Measurements from ENCODE around the gene CAPN12. TPM values are rescaled to one million over a fixed set of nuclear protein-coding genes. Genes with fewer than 3 reads are reported as not detected.

CAPN12 gene
- total and polyA plus RNA-seq, 2 experiments from 2014 or later, result 19.1 to 20.5 TPM

- peak overlapping the region; percentile 99 for H3K27ac Mint-ChIP-seq
- Histone ChIP-seq H3K79me2 (replicated peaks; ENCODE audit: insufficient read depth) (peaks cover 93% of the 10 kb centered on the region), H4K20me1 (replicated peaks; ENCODE audit: insufficient read depth) (peaks cover 8% of the 10 kb centered on the region; the same call in 1 of the 2 replicates)
These were observed 61.9 kb downstream of the CAPN12 start for GRCh38 chr19:38682195-38682867.

More at GRCh38 chr19:38682195-38682867, 61.9 kb downstream of the CAPN12 start:
- Mint-ChIP-seq H3K4me3 (peak overlapping the region; percentile 2; the same call in 1 of the 3 replicates), H3K9me3 (peaks cover 5% of the 10 kb centered on the region; the same call in 1 of the 3 replicates), H3K36me3 (ENCODE audit: low read depth) (peaks cover 33% of the 10 kb centered on the region), H3K27me3 (ENCODE audit: insufficient read depth, low read depth, poor library complexity) (peaks cover 19% of the 10 kb centered on the region), H3K4me1 (peaks cover 71% of the 10 kb centered on the region)
- H3K9me2 ChIP-seq (ENCODE audit: insufficient read depth), result no peaks in the 10 kb centered on the region
- no peaks in the 10 kb centered on the region; the same call in 1 of the 2 replicates for H3K36me3 ChIP-seq (ENCODE audit: insufficient read depth)
- peak overlapping the region; percentile 99 for H3K27ac ChIP-seq (ENCODE audit: low read depth)
- H2AFZ ChIP-seq, result no peak overlapping the region
- no peak for TF ChIP-seq ZNF114 (CRISPR knock-in tag; IDR thresholded peaks at IDR 0.05)
- TF ChIP-seq EZH2 (IDR thresholded peaks at IDR 0.05; ENCODE audit: low read depth, unreplicated experiment), result no peak
- TF ChIP-seq ZNF462 (CRISPR knock-in tag; IDR thresholded peaks at IDR 0.05), result no peak
- DNase-seq (ENCODE audit: low spot score) (no peak), ATAC-seq (no peak)
- H3K27me3 ChIP-seq (ENCODE audit: insufficient read depth), result no peaks in the 10 kb centered on the region
- peaks cover 21% of the 10 kb centered on the region; the same call in 1 of the 2 replicates for H3F3A ChIP-seq (replicated peaks; ENCODE audit: low read depth)
- H3K4me2 ChIP-seq, result peak overlapping the region; percentile 61; the same call in 1 of the 2 replicates
- H3K4me1 ChIP-seq (ENCODE audit: insufficient read depth), result peaks cover 51% of the 10 kb centered on the region
- H3K4me3 ChIP-seq, result no peak overlapping the region

Other genes starting within 250 kb of the CAPN12 start
- 7.7 and 11.8 TPM in 2 replicates for gene MAP4K1, start 126.5 kb downstream of the CAPN12 start, total RNA-seq (2014; rRNA removed; shearing (Covaris generic))
- 42.8 and 44.6 TPM in 2 replicates for gene MAP4K1, start 126.5 kb downstream of the CAPN12 start, polyA plus RNA-seq (2016; fragmentation: Nextera tagmentation; extraction: Ambion mirVana)
- 509 and 527 TPM in 2 replicates for gene EIF3K, start 125.3 kb downstream of the CAPN12 start, total RNA-seq (2014; rRNA removed; shearing (Covaris generic))
- 215 and 226 TPM in 2 replicates for gene EIF3K, start 125.3 kb downstream of the CAPN12 start, polyA plus RNA-seq (2016; fragmentation: Nextera tagmentation; extraction: Ambion mirVana)
- gene ACTN4, start 96.8 kb downstream of the CAPN12 start, total RNA-seq (2014; rRNA removed; shearing (Covaris generic)), result 379 and 427 TPM in 2 replicates
- gene ACTN4, start 96.8 kb downstream of the CAPN12 start, polyA plus RNA-seq (2016; fragmentation: Nextera tagmentation; extraction: Ambion mirVana), result 54.6 and 68.9 TPM in 2 replicates
- gene LGALS7, start 29.0 kb upstream of the CAPN12 start, total RNA-seq (2014; rRNA removed; shearing (Covaris generic)), result not detected in 2 replicates
- 1.6 and 4.8 TPM in 2 replicates for gene LGALS7, start 29.0 kb upstream of the CAPN12 start, polyA plus RNA-seq (2016; fragmentation: Nextera tagmentation; extraction: Ambion mirVana)
- 2.4 TPM in 1 of 2 replicates, not detected in the other for gene LGALS7B, start 44.7 kb upstream of the CAPN12 start, total RNA-seq (2014; rRNA removed; shearing (Covaris generic))
- 6.6 and 8.6 TPM in 2 replicates for gene LGALS7B, start 44.7 kb upstream of the CAPN12 start, polyA plus RNA-seq (2016; fragmentation: Nextera tagmentation; extraction: Ambion mirVana)
- gene LGALS4, start 68.5 kb upstream of the CAPN12 start, total RNA-seq (2014; rRNA removed; shearing (Covaris generic)), result 0.87 TPM in 1 of 2 replicates, not detected in the other
- not detected in 2 replicates for gene LGALS4, start 68.5 kb upstream of the CAPN12 start, polyA plus RNA-seq (2016; fragmentation: Nextera tagmentation; extraction: Ambion mirVana)
- gene ECH1, start 87.3 kb upstream of the CAPN12 start, total RNA-seq (2014; rRNA removed; shearing (Covaris generic)), result 66.2 and 79.9 TPM in 2 replicates
- gene ECH1, start 87.3 kb upstream of the CAPN12 start, polyA plus RNA-seq (2016; fragmentation: Nextera tagmentation; extraction: Ambion mirVana), result 186 and 193 TPM in 2 replicates
- gene HNRNPL, start 105.5 kb upstream of the CAPN12 start, total RNA-seq (2014; rRNA removed; shearing (Covaris generic)), result 491 and 580 TPM in 2 replicates
- 664 and 836 TPM in 2 replicates for gene HNRNPL, start 105.5 kb upstream of the CAPN12 start, polyA plus RNA-seq (2016; fragmentation: Nextera tagmentation; extraction: Ambion mirVana)
- gene RINL, start 133.8 kb upstream of the CAPN12 start, total RNA-seq (2014; rRNA removed; shearing (Covaris generic)), result 11.2 and 22.4 TPM in 2 replicates
- gene RINL, start 133.8 kb upstream of the CAPN12 start, polyA plus RNA-seq (2016; fragmentation: Nextera tagmentation; extraction: Ambion mirVana), result 19.4 and 21.4 TPM in 2 replicates
- gene SIRT2, start 155.1 kb upstream of the CAPN12 start, total RNA-seq (2014; rRNA removed; shearing (Covaris generic)), result 8.2 and 8.4 TPM in 2 replicates
- gene SIRT2, start 155.1 kb upstream of the CAPN12 start, polyA plus RNA-seq (2016; fragmentation: Nextera tagmentation; extraction: Ambion mirVana), result 2.7 and 3.4 TPM in 2 replicates
- gene NFKBIB, start 155.5 kb upstream of the CAPN12 start, total RNA-seq (2014; rRNA removed; shearing (Covaris generic)), result 37.0 and 39.6 TPM in 2 replicates
- 37.7 and 39.5 TPM in 2 replicates for gene NFKBIB, start 155.5 kb upstream of the CAPN12 start, polyA plus RNA-seq (2016; fragmentation: Nextera tagmentation; extraction: Ambion mirVana)
- gene CCER2, start 167.7 kb upstream of the CAPN12 start, total RNA-seq (2014; rRNA removed; shearing (Covaris generic)), result not detected in 2 replicates
- 0.49 and 0.58 TPM in 2 replicates for gene CCER2, start 167.7 kb upstream of the CAPN12 start, polyA plus RNA-seq (2016; fragmentation: Nextera tagmentation; extraction: Ambion mirVana)
- 67.0 and 75.7 TPM in 2 replicates for gene SARS2, start 186.3 kb upstream of the CAPN12 start, total RNA-seq (2014; rRNA removed; shearing (Covaris generic))
- 70.6 and 73.2 TPM in 2 replicates for gene SARS2, start 186.3 kb upstream of the CAPN12 start, polyA plus RNA-seq (2016; fragmentation: Nextera tagmentation; extraction: Ambion mirVana)
- gene MRPS12, start 186.5 kb upstream of the CAPN12 start, total RNA-seq (2014; rRNA removed; shearing (Covaris generic)), result 65.3 and 86.3 TPM in 2 replicates
- 69.0 and 74.1 TPM in 2 replicates for gene MRPS12, start 186.5 kb upstream of the CAPN12 start, polyA plus RNA-seq (2016; fragmentation: Nextera tagmentation; extraction: Ambion mirVana)
- gene FBXO17, start 231.3 kb upstream of the CAPN12 start, total RNA-seq (2014; rRNA removed; shearing (Covaris generic)), result 27.2 and 29.0 TPM in 2 replicates
- 17.2 and 18.6 TPM in 2 replicates for gene FBXO17, start 231.3 kb upstream of the CAPN12 start, polyA plus RNA-seq (2016; fragmentation: Nextera tagmentation; extraction: Ambion mirVana)